Esophagus muscularis mucosa (tissue), 4 donors: ENCODE data around the gene DBH. TPM values are rescaled to one million over a fixed set of nuclear protein-coding genes. Genes with fewer than 3 reads are reported as not detected.

ENCODE experiments used
- DNase-seq: peaks from one replicate; pipeline ENCODE4 v3.0.0-alpha.2; 2017; ENCODE audit errors: extremely low spot score
- H3K27ac ChIP-seq, 4 donors: fragments of 200-600 bp; sonication (generic); replicated peaks in 1 of 4; 1 replicate in 3 of 4; 2 replicates in 1 of 4; pipeline ENCODE4 v1.5.1; 2016 to 2019; ENCODE audit warnings: mild to moderate bottlenecking in 1 of 4
- H3K27me3 ChIP-seq, 4 donors: fragments of 200-600 bp; sonication (generic); one replicate each; pipeline versions ENCODE4 v1.5.1 to v1.6.0; 2016 to 2019
- H3K36me3 ChIP-seq, 4 donors: fragments of 200-600 bp; sonication (generic); one replicate each; pipeline ENCODE4 v1.5.1; 2016 to 2019
- H3K4me1 ChIP-seq, 4 donors: fragments of 200-600 bp; sonication (generic); one replicate each; pipeline ENCODE4 v1.5.1; 2016 to 2019
- H3K4me3 ChIP-seq, 4 donors: fragments of 200-600 bp; sonication (generic); 1 replicate in 2 of 4; 2 replicates in 2 of 4; pipeline ENCODE4 v1.5.1; 2016 to 2019; ENCODE audit warnings: mild to moderate bottlenecking in 4 of 4, moderate library complexity in 1 of 4
- H3K9me3 ChIP-seq, 4 donors: fragments of 200-600 bp; sonication (generic); 1 replicate in 3 of 4; 2 replicates in 1 of 4; pipeline ENCODE4 v1.5.1; 2016 to 2019
- EP300 ChIP-seq: sonication (generic); formaldehyde crosslinking; IDR thresholded peaks from one replicate; pipeline ENCODE4 v1.6.1; 2017; ENCODE audit warnings: antibody characterized with exemption
- POLR2A ChIP-seq: fragments of 450-650 bp; IDR thresholded peaks from one replicate; pipeline ENCODE4 v1.6.1; 2017; ENCODE audit warnings: antibody characterized with exemption, moderate library complexity, mild to moderate bottlenecking, low read depth
- POLR2AphosphoS5 ChIP-seq, 2 donors: sonication (generic); formaldehyde crosslinking; IDR thresholded peaks; one replicate each; pipeline ENCODE4 v1.6.1; 2017; ENCODE audit warnings: antibody characterized with exemption in 2 of 2
- WGBS: methylation state at CpG from one replicate; pipeline ENCODE4 v1.1.5; 2018; 5-methylcytosine and 5-hydroxymethylcytosine counted together
- intact Hi-C: fragments of 100-400 bp; cut with DNase I; formaldehyde crosslinking; loops from one replicate; pipeline ENCODE4 v1.15.1; 2023
- total RNA-seq, 4 donors: library from RNA; depleted of rRNA; stranded (reverse); fragments of >200 nt; gene quantifications; one replicate each; pipeline versions ENCODE4 v1.1.0 to v1.2.1, GENCODE V29; 2016
- TF ChIP-seq, protein P1 (sequence below), 3 experiments: fragments of 200-600 bp in 2 of 3; fragments of 450-650 bp in 1 of 3; sonication (generic) in 2 of 3; IDR thresholded peaks; one replicate each; pipeline ENCODE4 v1.5.1; 2017 to 2019; ENCODE audit warnings: antibody characterized with exemption in 3 of 3, mild to moderate bottlenecking in 2 of 3, moderate library complexity in 1 of 3

Gene DBH
- total RNA-seq, 4 donors from 2014 or later, result 0.06 TPM; not detected in 3

DNA sequence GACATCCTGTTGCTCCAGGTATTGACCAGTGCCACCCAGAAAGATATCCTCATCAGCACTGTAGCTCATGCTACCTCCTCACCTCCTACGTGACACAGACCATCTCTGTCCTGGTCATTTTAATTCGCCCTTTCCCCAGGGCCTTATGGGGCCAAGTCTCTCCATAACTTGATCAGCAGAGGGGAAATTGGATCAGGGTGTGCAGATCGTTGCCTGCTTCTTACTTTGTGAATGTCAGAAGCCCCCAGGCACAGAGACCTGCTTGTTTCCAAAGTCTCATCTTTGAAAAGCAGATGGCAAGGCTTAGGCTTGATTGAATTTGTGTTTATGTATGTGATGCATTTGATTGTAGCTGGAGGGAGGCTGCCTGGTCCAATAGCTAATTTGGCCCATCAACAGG lies 8.8 kb upstream of the DBH start:
- intact Hi-C loops, result no loop called here
- no peak overlapping the region for H3K27ac ChIP-seq
- DNase-seq, result no peak
- H3K9me3 ChIP-seq, result peaks cover 0 to 23% (median 4%) of the 10 kb centered on the region in 4 donors
- H3K27me3 ChIP-seq, result peaks cover 0 to 59% (median 0%) of the 10 kb centered on the region in 4 donors
- H3K4me3 ChIP-seq, result no peak overlapping the region
- WGBS, result 87% methylated on average over 3 of the region's 3 CpGs
- no peaks in the 10 kb centered on the region for H3K4me1 ChIP-seq
- no peak for TF ChIP-seq POLR2A
- TF ChIP-seq EP300, result no peak
- no peak for TF ChIP-seq POLR2AphosphoS5 (IDR thresholded peaks at IDR 0.05)
- TF ChIP-seq, protein P1, sequence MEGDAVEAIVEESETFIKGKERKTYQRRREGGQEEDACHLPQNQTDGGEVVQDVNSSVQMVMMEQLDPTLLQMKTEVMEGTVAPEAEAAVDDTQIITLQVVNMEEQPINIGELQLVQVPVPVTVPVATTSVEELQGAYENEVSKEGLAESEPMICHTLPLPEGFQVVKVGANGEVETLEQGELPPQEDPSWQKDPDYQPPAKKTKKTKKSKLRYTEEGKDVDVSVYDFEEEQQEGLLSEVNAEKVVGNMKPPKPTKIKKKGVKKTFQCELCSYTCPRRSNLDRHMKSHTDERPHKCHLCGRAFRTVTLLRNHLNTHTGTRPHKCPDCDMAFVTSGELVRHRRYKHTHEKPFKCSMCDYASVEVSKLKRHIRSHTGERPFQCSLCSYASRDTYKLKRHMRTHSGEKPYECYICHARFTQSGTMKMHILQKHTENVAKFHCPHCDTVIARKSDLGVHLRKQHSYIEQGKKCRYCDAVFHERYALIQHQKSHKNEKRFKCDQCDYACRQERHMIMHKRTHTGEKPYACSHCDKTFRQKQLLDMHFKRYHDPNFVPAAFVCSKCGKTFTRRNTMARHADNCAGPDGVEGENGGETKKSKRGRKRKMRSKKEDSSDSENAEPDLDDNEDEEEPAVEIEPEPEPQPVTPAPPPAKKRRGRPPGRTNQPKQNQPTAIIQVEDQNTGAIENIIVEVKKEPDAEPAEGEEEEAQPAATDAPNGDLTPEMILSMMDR (IDR thresholded peaks at IDR 0.05), result no peak
- no peaks in the 10 kb centered on the region for H3K36me3 ChIP-seq

GRCh38 chr9:133628766-133629165 lies 7.4 kb upstream of the DBH start:
- Histone ChIP-seq H3K4me3 (no peak overlapping the region), H3K4me1 (peaks cover 0 to 4% (median under 1%) of the 10 kb centered on the region in 4 donors), H3K27me3 (peaks cover 0 to 59% (median 1%) of the 10 kb centered on the region in 4 donors), H3K36me3 (no peaks in the 10 kb centered on the region), H3K9me3 (peaks cover 0 to 23% (median 4%) of the 10 kb centered on the region in 4 donors), H3K27ac (no peak overlapping the region)
- WGBS, result 56% methylated on average over 8 of the region's 8 CpGs
- intact Hi-C loops, result no loop called here
- DNase-seq, result no peak
- TF ChIP-seq POLR2A (no peak), EP300 (no peak), POLR2AphosphoS5 (IDR thresholded peaks at IDR 0.05) (no peak)
- TF ChIP-seq, protein P1 (IDR thresholded peaks at IDR 0.05), result no peak

GRCh38 chr9:133629221-133630110 lies 6.7 kb upstream of the DBH start:
- WGBS, result 92% methylated on average over 16 of the region's 23 CpGs
- H3K4me3 ChIP-seq, result no peak overlapping the region
- no peak overlapping the region for H3K27ac ChIP-seq
- intact Hi-C loops, result no loop called here
- peaks cover 0 to 60% (median 4%) of the 10 kb centered on the region in 4 donors for H3K27me3 ChIP-seq
- H3K36me3 ChIP-seq, result no peaks in the 10 kb centered on the region
- TF ChIP-seq, protein P1 (IDR thresholded peaks at IDR 0.05), result no peak
- no peak for TF ChIP-seq EP300
- DNase-seq, result no peak
- peaks cover 0 to 9% (median 5%) of the 10 kb centered on the region in 4 donors for H3K4me1 ChIP-seq
- H3K9me3 ChIP-seq, result peaks cover 0 to 23% (median 4%) of the 10 kb centered on the region in 4 donors

GRCh38 chr9:133631111-133631510 lies 5.1 kb upstream of the DBH start:
- Histone ChIP-seq H3K4me3 (no peak overlapping the region), H3K4me1 (peaks cover 0 to 10% (median 6%) of the 10 kb centered on the region in 4 donors), H3K27ac (no peak overlapping the region), H3K9me3 (peaks cover 0 to 12% (median 1%) of the 10 kb centered on the region in 4 donors), H3K27me3 (peaks cover 0 to 69% (median 5%) of the 10 kb centered on the region in 4 donors), H3K36me3 (no peaks in the 10 kb centered on the region)
- no peak for DNase-seq
- intact Hi-C loops, result no loop called here
- TF ChIP-seq POLR2AphosphoS5 (IDR thresholded peaks at IDR 0.05) (no peak), EP300 (no peak), POLR2A (no peak)
- TF ChIP-seq, protein P1 (IDR thresholded peaks at IDR 0.05), result no peak
- WGBS, result 100% methylated on average over 3 of the region's 12 CpGs
